DMS114 treated with DMSO at 0.1 percent for 48 hours (cell line): ENCODE data around the gene RAF1.
"Not testable (repeated sequence)": the region's sequence is repeated elsewhere in the genome, so short reads cannot be mapped to it uniquely, and the experiment has no call there.

Source experiments
- DNase-seq: peaks from one replicate; lab custom pipeline; 2025; ENCODE audit not compliant: unreplicated experiment; lab: John Stamatoyannopoulos, UW

RAF1 gene

GRCh38 chr3:12562451-12562850 is 101.5 kb downstream of the RAF1 start:
- DNase-seq: no peak

GRCh38 chr3:12561397-12561796 is 102.5 kb downstream of the RAF1 start:
- DNase-seq: no peak

- no peak for DNase-seq
Observed at GRCh38 chr3:12560505-12561190, 103.3 kb downstream of the RAF1 start.

GRCh38 chr3:12559520-12559919 is 104.4 kb downstream of the RAF1 start:
- DNase-seq: no peak

- DNase-seq: no peak
Observed at GRCh38 chr3:12558706-12559105, 105.2 kb downstream of the RAF1 start.

- no peak for DNase-seq
Observed at GRCh38 chr3:12557473-12558100, 106.3 kb downstream of the RAF1 start.

- peak; percentile 58 for DNase-seq
Observed at GRCh38 chr3:12556690-12557472, 107.0 kb downstream of the RAF1 start, which contains the start of gene MKRN2. Gene MKRN2 (plus strand): TSS chr3:12557087. CDS start chr3:12557151, 64 bp downstream.

- no peak for DNase-seq
Observed at GRCh38 chr3:12556314-12556689, 107.6 kb downstream of the RAF1 start.

GRCh38 chr3:12553921-12554391 is 110.0 kb downstream of the RAF1 start:
- DNase-seq: peak; percentile 72

GRCh38 chr3:12549971-12550760 is 113.8 kb downstream of the RAF1 start:
- DNase-seq: no peak

- no peak for DNase-seq
Observed at GRCh38 chr3:12545473-12545791, 118.5 kb downstream of the RAF1 start, which contains the start of gene MKRN2OS. Gene MKRN2OS (minus strand): TSS chr3:12545499. CDS start chr3:12545464, 35 bp downstream.

GRCh38 chr3:12544652-12545472 is 119.1 kb downstream of the RAF1 start:
- no peak for DNase-seq

GRCh38 chr3:12543497-12543896 is 120.4 kb downstream of the RAF1 start:
- not testable (repeated sequence) for DNase-seq

GRCh38 chr3:12541625-12542024 is 122.3 kb downstream of the RAF1 start:
- no peak for DNase-seq

GRCh38 chr3:12536423-12536822 is 127.5 kb downstream of the RAF1 start:
- no peak for DNase-seq
